Prostate gland (tissue), 2 donors: ENCODE data around the gene FAM117B. TPM values are rescaled to one million over a fixed set of nuclear protein-coding genes. Genes with fewer than 3 reads are reported as not detected.

ENCODE experiments used
- DNase-seq: peaks from one replicate; pipeline ENCODE4 v3.0.0-alpha.2; 2019; ENCODE audit warnings: low spot score
- H3K27ac ChIP-seq, 2 donors: fragments of 200-600 bp; sonication (generic); 2 replicates each; pipeline ENCODE4 v1.5.1; 2017 to 2019
- H3K27me3 ChIP-seq: fragments of 200-600 bp; sonication (generic); replicated peaks from 2 replicates; pipeline ENCODE4 v1.5.1; 2019; ENCODE audit not compliant: insufficient read depth
- H3K36me3 ChIP-seq, 2 donors: fragments of 200-600 bp; sonication (generic); 1 replicate in 1 of 2; 2 replicates in 1 of 2; pipeline versions ENCODE4 v1.5.1 to v1.8.1; 2017 to 2019
- H3K4me1 ChIP-seq: fragments of 200-600 bp; sonication (generic); replicated peaks from 2 replicates; pipeline ENCODE4 v1.5.1; 2019
- H3K4me3 ChIP-seq, 2 donors: fragments of 200-600 bp; sonication (generic); 2 replicates each; pipeline ENCODE4 v1.5.1; 2017 to 2019
- H3K9me3 ChIP-seq: fragments of 200-600 bp; sonication (generic); 2 replicates; pipeline ENCODE4 v1.5.1; 2017
- POLR2A ChIP-seq: fragments of 450-650 bp; IDR thresholded peaks from one replicate; pipeline ENCODE4 v1.6.1; 2016; ENCODE audit warnings: antibody characterized with exemption, mild to moderate bottlenecking
- POLR2AphosphoS5 ChIP-seq: sonication (generic); formaldehyde crosslinking; IDR thresholded peaks from one replicate; pipeline ENCODE4 v1.6.1; 2017; ENCODE audit warnings: antibody characterized with exemption
- WGBS: methylation state at CpG from one replicate; pipeline ENCODE4 v1.1.5; 2018; 5-methylcytosine and 5-hydroxymethylcytosine counted together
- intact Hi-C: fragments of 100-400 bp; cut with DNase I; formaldehyde crosslinking; loops from one replicate; pipeline ENCODE4 v1.14.2; 2022
- total RNA-seq, 2 donors: library from RNA; depleted of rRNA; stranded (reverse); fragments of >200 nt; gene quantifications; one replicate each; pipeline ENCODE4 v1.1.0, GENCODE V29; 2016
- TF ChIP-seq, protein P1 (sequence below), 4 experiments: fragments of 200-600 bp in 2 of 4; fragments of 450-650 bp in 2 of 4; sonication (generic) in 2 of 4; IDR thresholded peaks; 1 replicate in 3 of 4; 2 replicates in 1 of 4; pipeline ENCODE4 v1.5.1; 2016 to 2019; ENCODE audit warnings: antibody characterized with exemption in 4 of 4, mild to moderate bottlenecking in 2 of 4, moderate library complexity in 2 of 4

FAM117B gene
- total RNA-seq, 2 donors from 2014 or later: 27.5 to 30.5 TPM

DNA sequence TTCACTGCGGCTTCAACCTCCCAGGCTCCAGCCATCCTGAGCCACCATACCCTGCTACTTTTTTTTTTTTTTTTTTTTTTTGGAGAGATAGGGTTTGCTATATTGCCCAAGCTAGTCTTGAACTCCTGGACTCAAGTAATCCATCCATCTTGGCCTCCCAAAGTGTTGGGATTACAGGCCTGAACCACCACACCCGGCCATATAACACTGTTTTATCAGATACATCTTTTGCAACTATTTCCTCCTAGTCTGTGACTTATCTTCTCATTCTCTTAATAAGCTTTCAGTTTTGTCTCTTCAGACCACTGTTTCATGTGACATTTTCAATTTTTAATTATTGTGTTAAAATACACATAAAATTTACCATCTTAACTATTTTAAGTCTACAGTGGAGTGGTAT is 35.7 kb upstream of the FAM117B start:
- Histone ChIP-seq H3K9me3 (no peaks in the 10 kb centered on the region), H3K36me3 (no peaks in the 10 kb centered on the region), H3K27me3 (no peaks in the 10 kb centered on the region), H3K4me1 (no peaks in the 10 kb centered on the region), H3K27ac (no peak overlapping the region), H3K4me3 (no peak overlapping the region)
- DNase-seq: no peak
- intact Hi-C loops: no loop called here
- TF ChIP-seq POLR2A: no peak
- TF ChIP-seq, protein P1, sequence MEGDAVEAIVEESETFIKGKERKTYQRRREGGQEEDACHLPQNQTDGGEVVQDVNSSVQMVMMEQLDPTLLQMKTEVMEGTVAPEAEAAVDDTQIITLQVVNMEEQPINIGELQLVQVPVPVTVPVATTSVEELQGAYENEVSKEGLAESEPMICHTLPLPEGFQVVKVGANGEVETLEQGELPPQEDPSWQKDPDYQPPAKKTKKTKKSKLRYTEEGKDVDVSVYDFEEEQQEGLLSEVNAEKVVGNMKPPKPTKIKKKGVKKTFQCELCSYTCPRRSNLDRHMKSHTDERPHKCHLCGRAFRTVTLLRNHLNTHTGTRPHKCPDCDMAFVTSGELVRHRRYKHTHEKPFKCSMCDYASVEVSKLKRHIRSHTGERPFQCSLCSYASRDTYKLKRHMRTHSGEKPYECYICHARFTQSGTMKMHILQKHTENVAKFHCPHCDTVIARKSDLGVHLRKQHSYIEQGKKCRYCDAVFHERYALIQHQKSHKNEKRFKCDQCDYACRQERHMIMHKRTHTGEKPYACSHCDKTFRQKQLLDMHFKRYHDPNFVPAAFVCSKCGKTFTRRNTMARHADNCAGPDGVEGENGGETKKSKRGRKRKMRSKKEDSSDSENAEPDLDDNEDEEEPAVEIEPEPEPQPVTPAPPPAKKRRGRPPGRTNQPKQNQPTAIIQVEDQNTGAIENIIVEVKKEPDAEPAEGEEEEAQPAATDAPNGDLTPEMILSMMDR (IDR thresholded peaks at IDR 0.05): no peak
- no peak for TF ChIP-seq POLR2AphosphoS5
- 95% methylated on average over 2 of the region's 2 CpGs for WGBS

DNA sequence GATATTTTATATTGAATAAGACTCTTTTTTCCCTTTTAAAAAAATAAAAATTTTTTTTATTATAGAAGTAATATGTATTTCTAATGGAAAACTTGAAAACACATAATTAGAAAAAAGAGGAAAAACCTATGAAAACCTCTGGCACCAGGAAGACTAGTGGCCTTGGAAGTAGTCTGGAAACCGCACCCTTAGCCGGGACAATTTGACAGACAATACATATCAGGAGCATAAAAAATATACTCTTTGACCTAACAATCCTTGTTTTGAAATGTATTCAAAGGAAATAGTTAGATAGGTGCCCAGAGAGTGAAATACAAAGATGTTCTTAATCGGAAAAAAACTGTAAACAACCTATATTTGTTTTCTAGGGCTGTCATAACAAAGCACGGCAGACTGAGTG is 34.9 kb upstream of the FAM117B start:
- H3K4me3 ChIP-seq: no peak overlapping the region
- 81% methylated on average over 4 of the region's 4 CpGs for WGBS
- no peak for TF ChIP-seq POLR2AphosphoS5
- TF ChIP-seq, protein P1 (IDR thresholded peaks at IDR 0.05): no peak
- no peak for TF ChIP-seq POLR2A
- intact Hi-C loops: no loop called here
- no peaks in the 10 kb centered on the region for H3K36me3 ChIP-seq
- no peaks in the 10 kb centered on the region for H3K27me3 ChIP-seq
- no peak overlapping the region for H3K27ac ChIP-seq
- no peaks in the 10 kb centered on the region for H3K9me3 ChIP-seq
- no peaks in the 10 kb centered on the region for H3K4me1 ChIP-seq
- DNase-seq: no peak

DNA sequence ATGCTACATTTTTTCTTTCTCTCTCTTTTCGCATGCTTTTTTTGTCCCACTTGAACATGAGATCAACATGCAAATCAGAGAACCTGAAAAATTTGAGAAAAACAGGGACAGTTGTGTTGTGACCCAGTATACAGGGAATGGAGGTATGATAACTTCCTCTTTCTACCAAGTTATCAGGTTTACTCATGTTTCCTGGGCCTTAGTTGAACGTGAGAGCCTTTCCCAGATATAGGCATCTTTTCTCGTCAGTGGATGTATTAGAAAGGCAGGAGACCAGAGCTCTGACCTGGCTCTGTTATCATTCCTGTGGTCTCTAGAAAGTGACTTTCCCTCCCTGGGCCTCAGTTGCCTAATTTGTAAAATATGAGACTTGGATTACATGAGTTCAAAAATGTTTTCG is 30.1 kb upstream of the FAM117B start:
- WGBS: 81% methylated on average over 4 of the region's 4 CpGs
- H3K27ac ChIP-seq: no peak overlapping the region
- DNase-seq: no peak
- H3K4me1 ChIP-seq: no peaks in the 10 kb centered on the region
- H3K9me3 ChIP-seq: no peaks in the 10 kb centered on the region
- H3K4me3 ChIP-seq: no peak overlapping the region
- no peaks in the 10 kb centered on the region for H3K36me3 ChIP-seq
- H3K27me3 ChIP-seq: no peaks in the 10 kb centered on the region
- TF ChIP-seq, protein P1 (IDR thresholded peaks at IDR 0.05): no peak
- no peak for TF ChIP-seq POLR2A
- no peak for TF ChIP-seq POLR2AphosphoS5
- intact Hi-C loops: no loop called here

DNA sequence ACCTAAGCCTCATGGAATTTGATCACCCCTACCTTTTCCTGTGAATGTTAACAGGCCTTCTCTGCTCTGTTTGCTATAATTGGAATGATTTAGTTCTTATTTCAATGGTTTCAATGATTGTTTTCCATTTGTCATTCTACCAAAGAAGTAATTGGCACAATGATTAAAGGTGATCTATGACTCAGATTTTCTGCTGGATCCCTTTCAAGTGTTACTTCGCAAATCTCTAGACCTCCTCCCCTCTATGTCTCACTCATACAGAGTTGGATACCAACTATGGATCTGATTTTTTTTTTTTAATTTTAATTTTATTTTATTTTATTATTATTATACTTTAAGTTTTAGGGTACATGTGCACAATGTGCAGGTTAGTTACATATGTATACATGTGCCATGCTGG is 29.6 kb upstream of the FAM117B start:
- intact Hi-C loops: no loop called here
- Histone ChIP-seq H3K4me1 (no peaks in the 10 kb centered on the region), H3K4me3 (no peak overlapping the region), H3K27ac (no peak overlapping the region), H3K36me3 (no peaks in the 10 kb centered on the region), H3K27me3 (no peaks in the 10 kb centered on the region), H3K9me3 (no peaks in the 10 kb centered on the region)
- no peak for DNase-seq
- WGBS: 91% methylated on average over 1 of the region's 1 CpG
- TF ChIP-seq POLR2AphosphoS5: no peak
- TF ChIP-seq, protein P1 (IDR thresholded peaks at IDR 0.05): no peak
- no peak for TF ChIP-seq POLR2A

DNA sequence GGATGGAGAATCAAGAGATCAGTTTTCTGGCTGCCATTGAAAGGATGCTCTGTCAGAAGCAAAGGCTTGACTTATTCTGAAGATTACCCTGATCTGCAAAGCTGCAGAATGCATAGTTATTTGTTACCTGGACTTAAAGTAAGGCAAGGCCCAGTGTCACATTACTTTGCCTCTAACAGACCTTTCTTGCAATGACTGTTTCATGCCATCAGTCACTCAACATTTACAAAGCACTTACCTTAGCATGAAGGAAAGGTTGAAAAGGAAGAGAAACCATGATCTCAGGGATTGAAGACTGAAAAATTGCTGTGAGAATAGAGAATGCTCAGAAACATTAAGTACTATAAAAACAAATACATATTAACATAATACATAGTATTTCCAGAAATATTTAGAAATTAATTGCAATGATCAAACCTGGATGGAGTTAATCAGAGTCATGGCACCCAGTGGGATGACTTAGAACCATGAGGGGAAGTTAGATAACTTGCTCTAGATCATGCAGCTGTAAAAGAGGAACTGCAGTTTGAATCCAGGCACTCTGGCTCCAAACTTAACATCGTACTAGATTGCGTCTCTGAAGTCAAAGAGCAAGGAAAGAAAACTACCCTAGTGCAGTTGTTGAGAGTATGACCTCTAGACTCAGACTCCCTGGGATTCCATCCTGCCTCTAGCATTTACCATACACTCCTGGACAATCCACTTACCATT is 26.5 kb upstream of the FAM117B start:
- no peak for DNase-seq
- no peak overlapping the region for H3K27ac ChIP-seq
- 79% methylated on average over 2 of the region's 2 CpGs for WGBS

More for the DNA sequence above, 26.5 kb upstream of the FAM117B start:
- Histone ChIP-seq H3K9me3 (no peaks in the 10 kb centered on the region), H3K27me3 (no peaks in the 10 kb centered on the region), H3K4me3 (no peak overlapping the region), H3K4me1 (no peaks in the 10 kb centered on the region), H3K36me3 (no peaks in the 10 kb centered on the region)
- intact Hi-C loops: no loop called here
- TF ChIP-seq, protein P1 (IDR thresholded peaks at IDR 0.05): no peak
- TF ChIP-seq POLR2AphosphoS5 (no peak), POLR2A (no peak)
